Mucosa of descending colon (tissue), 3 donors: ENCODE measurements around the gene YJEFN3. TPM values are rescaled to one million over a fixed set of nuclear protein-coding genes. Genes with fewer than 3 reads are reported as not detected.
A peak's percentile ranks its signal among the peaks of the same experiment; 100 is the strongest.

Source experiments
- ATAC-seq: fragments of 200-7000 bp; cut with Tn5 transposase; one replicate; pipeline ENCODE4 v1.9.1; 2020; ENCODE audit warnings: mild to moderate bottlenecking, moderate library complexity
- DNase-seq, 3 donors: peaks; one replicate each; pipeline ENCODE4 v3.0.0-alpha.2; 2020
- H3K36me3 ChIP-seq: fragments of 200-600 bp; one replicate; pipeline ENCODE4 v1.8.0; 2021; ENCODE audit warnings: low read depth, mild to moderate bottlenecking
- H3K4me1 ChIP-seq: fragments of 200-600 bp; one replicate; pipeline ENCODE4 v1.8.0; 2021; ENCODE audit warnings: low read depth, mild to moderate bottlenecking
- H3K4me3 ChIP-seq: fragments of 200-600 bp; one replicate; pipeline ENCODE4 v1.8.0; 2021; ENCODE audit warnings: mild to moderate bottlenecking
- H3K9me3 ChIP-seq: fragments of 200-600 bp; one replicate; pipeline ENCODE4 v1.8.0; 2021; ENCODE audit warnings: mild to moderate bottlenecking
- CTCF ChIP-seq: fragments of 200-600 bp; IDR thresholded peaks from one replicate; pipeline ENCODE4 v1.8.0; 2022; ENCODE audit warnings: antibody characterized with exemption, mild to moderate bottlenecking
- intact Hi-C, 2 donors: fragments of 100-400 bp; cut with DNase I in 1 of 2; cut with micrococcal nuclease in 1 of 2; formaldehyde crosslinking; loops; one replicate each; pipeline versions ENCODE4 v1.11.0 to v1.11.1; 2022; cut with DNase I, micrococcal nuclease
- total RNA-seq, 3 donors: library from RNA; stranded (reverse); fragmentation: NEBNext Ultra II Directional in 2 of 3; extraction: Animal tissue kit (Norgen Biotek cat#: 25700) in 2 of 3; gene quantifications; one replicate each; pipeline versions ENCODE4 v1.2.1 to v1.2.4, GENCODE V29; 2021 to 2023
- donor health status: DM: no; HTN: no; CAD: no; lungs with moderate emphysema.
- donor health status: DM: no; HTN: no; CAD: no.
- donor health status: DM: no; HTN: yes; CAD: no.

YJEFN3 gene
- total RNA-seq, 3 donors from 2014 or later = 6.0 to 12.6 (median 10.6) TPM

- Histone ChIP-seq H3K4me1 (peaks cover 8% of the 10 kb centered on the region), H3K4me3 (no peak overlapping the region), H3K36me3 (no peaks in the 10 kb centered on the region), H3K9me3 (no peaks in the 10 kb centered on the region)
- intact Hi-C loops = no loop called here
- ATAC-seq (no peak), DNase-seq (no peak)
- TF ChIP-seq CTCF = no peak
Measured at GRCh38 chr19:19543640-19544039, 14.9 kb downstream of the YJEFN3 start.

- H3K4me1 ChIP-seq = peaks cover 8% of the 10 kb centered on the region
- TF ChIP-seq CTCF = no peak
- no peak for ATAC-seq
- no peak overlapping the region for H3K4me3 ChIP-seq
- intact Hi-C loops = no loop called here
- no peak for DNase-seq
- no peaks in the 10 kb centered on the region for H3K36me3 ChIP-seq
- H3K9me3 ChIP-seq = no peaks in the 10 kb centered on the region
Measured at GRCh38 chr19:19544257-19544953, 15.7 kb downstream of the YJEFN3 start.

DNA sequence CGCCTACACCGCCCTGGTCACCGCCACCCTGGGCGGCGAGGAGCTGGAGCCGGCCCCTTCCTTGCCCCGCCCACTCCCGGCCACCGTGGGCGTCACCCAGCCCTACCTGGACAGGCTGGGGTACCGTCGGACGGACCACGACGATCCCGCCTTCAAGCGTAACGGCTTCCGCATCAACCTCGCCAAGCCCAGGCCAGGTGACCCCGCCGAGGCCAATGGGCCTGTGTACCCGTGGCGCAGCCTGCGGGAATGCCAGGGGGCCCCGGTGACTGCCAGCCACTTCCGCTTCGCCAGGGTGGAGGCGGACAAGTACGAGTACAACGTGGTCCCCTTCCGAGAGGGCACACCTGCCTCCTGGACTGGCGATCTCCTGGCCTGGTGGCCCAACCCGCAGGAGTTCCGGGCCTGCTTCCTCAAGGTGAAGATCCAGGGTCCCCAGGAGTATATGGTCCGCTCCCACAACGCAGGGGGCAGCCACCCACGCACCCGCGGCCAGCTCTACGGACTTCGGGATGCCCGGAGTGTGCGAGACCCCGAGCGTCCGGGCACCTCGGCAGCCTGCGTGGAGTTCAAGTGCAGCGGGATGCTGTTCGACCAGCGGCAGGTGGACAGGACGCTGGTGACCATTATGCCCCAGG lies 16.4 kb downstream of the YJEFN3 start:
- TF ChIP-seq CTCF = no peak
- intact Hi-C loops = no loop called here

DNA sequence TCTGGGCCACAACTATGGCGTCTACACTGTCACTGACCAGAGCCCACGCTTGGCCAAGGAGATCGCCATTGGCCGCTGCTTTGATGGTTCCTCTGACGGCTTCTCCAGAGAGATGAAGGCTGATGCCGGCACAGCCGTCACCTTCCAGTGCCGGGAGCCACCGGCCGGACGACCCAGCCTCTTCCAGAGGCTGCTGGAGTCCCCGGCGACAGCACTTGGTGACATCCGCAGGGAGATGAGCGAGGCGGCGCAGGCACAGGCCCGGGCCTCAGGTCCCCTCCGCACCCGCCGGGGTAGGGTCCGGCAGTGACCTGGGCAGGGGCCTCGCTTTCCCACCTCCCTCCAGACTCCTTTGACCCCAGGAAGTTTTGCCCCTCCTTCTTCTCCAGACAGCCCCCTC lies 17.0 kb downstream of the YJEFN3 start:
- Histone ChIP-seq H3K9me3 (no peaks in the 10 kb centered on the region), H3K36me3 (no peaks in the 10 kb centered on the region), H3K4me1 (peaks cover 4% of the 10 kb centered on the region), H3K4me3 (no peak overlapping the region)
- intact Hi-C loops = no loop called here
- DNase-seq (no peak), ATAC-seq (no peak)
- TF ChIP-seq CTCF = no peak

More for the DNA sequence above, 16.4 kb downstream of the YJEFN3 start:
- ATAC-seq (no peak), DNase-seq (no peak)
- H3K9me3 ChIP-seq = no peaks in the 10 kb centered on the region
- H3K36me3 ChIP-seq = no peaks in the 10 kb centered on the region
- H3K4me3 ChIP-seq = no peak overlapping the region
- H3K4me1 ChIP-seq = peaks cover 8% of the 10 kb centered on the region

DNA sequence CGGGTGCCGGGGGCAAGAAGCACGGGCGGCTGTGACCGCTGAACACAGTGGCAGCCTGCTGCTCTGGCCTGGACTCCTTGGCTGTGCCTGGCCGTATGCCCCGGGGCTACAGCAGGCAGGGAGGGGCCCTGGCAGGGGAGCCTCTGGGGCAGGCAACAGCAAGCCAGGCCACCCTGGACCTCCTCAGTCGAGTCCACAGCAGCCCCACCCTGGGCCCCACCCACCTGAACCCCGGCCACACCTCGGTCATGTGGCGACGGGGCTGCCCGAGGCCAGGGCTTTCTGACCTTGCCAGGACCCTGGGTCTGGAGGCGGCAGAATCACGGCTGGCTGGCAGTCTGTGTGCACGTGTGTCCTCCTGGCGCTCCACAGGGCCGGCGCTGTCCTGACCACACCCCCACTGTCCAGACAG lies 18.0 kb downstream of the YJEFN3 start:
- DNase-seq (no peak), ATAC-seq (peak; percentile 12)
- Histone ChIP-seq H3K4me1 (no peaks in the 10 kb centered on the region), H3K36me3 (no peaks in the 10 kb centered on the region), H3K4me3 (no peak overlapping the region), H3K9me3 (no peaks in the 10 kb centered on the region)
- intact Hi-C loops = no loop called here
- no peak for TF ChIP-seq CTCF
